ENCODE data around the gene NDE1.

The NDE1 gene

GRCh38 chr16:15609286-15609649, 40.8 kb upstream of the NDE1 start:
- Histone ChIP-seq H3K4me2 (ENCODE audit: low read length) (no peak overlapping the region), H2AK5ac (ENCODE audit: low read length) (no peak overlapping the region), H3K79me1 (ENCODE audit: low read length) (no peaks in the 10 kb centered on the region), H3K79me2 (ENCODE audit: control insufficient read depth, insufficient read depth, low read length) (no peaks in the 10 kb centered on the region), H2BK120ac (ENCODE audit: low read depth, low read length) (no peak overlapping the region), H3K27me3 (ENCODE audit: insufficient read depth, low read length, poor library complexity) (no peaks in the 10 kb centered on the region), H3K4me3 (ENCODE audit: low read length) (no peak overlapping the region), H3K4me1 (ENCODE audit: control insufficient read depth, low read depth, low read length) (no peaks in the 10 kb centered on the region), H3K36me3 (ENCODE audit: control insufficient read depth, insufficient read depth, low read length) (peaks cover 12% of the 10 kb centered on the region), H3K23ac (ENCODE audit: low read length) (no peak overlapping the region), H4K8ac (ENCODE audit: low read depth, low read length) (no peak overlapping the region), H3K9ac (ENCODE audit: low read length) (no peak overlapping the region), H4K5ac (ENCODE audit: low read length) (no peak overlapping the region), H2BK5ac (ENCODE audit: low read length) (no peak overlapping the region), H3K4ac (ENCODE audit: low read depth, low read length) (no peak overlapping the region), H3K56ac (ENCODE audit: low read length) (no peak overlapping the region), H2BK15ac (replicated peaks; ENCODE audit: low read depth) (no peak overlapping the region), H3K18ac (ENCODE audit: low read length) (no peak overlapping the region), H3K27ac (ENCODE audit: low read depth, low read length) (no peak overlapping the region)
- no peak for DNase-seq
- WGBS (ENCODE audit: extremely low coverage, insufficient coverage, low lambda C conversion rate): no CpG with 5 or more reads among the region's 6 CpGs

GRCh38 chr16:15610369-15610871, 39.6 kb upstream of the NDE1 start:
- DNase-seq: no peak
- Histone ChIP-seq H2BK5ac (ENCODE audit: low read length) (no peak overlapping the region), H2BK15ac (replicated peaks; ENCODE audit: low read depth) (no peak overlapping the region), H3K79me1 (ENCODE audit: low read length) (no peaks in the 10 kb centered on the region), H3K36me3 (ENCODE audit: control insufficient read depth, insufficient read depth, low read length) (peaks cover 12% of the 10 kb centered on the region), H3K4me3 (ENCODE audit: low read length) (no peak overlapping the region), H3K9ac (ENCODE audit: low read length) (no peak overlapping the region), H2BK120ac (ENCODE audit: low read depth, low read length) (no peak overlapping the region), H3K4ac (ENCODE audit: low read depth, low read length) (no peak overlapping the region), H3K4me1 (ENCODE audit: control insufficient read depth, low read depth, low read length) (no peaks in the 10 kb centered on the region), H3K27me3 (ENCODE audit: insufficient read depth, low read length, poor library complexity) (no peaks in the 10 kb centered on the region), H4K8ac (ENCODE audit: low read depth, low read length) (no peak overlapping the region), H3K27ac (ENCODE audit: low read depth, low read length) (no peak overlapping the region), H2AK5ac (ENCODE audit: low read length) (no peak overlapping the region), H3K18ac (ENCODE audit: low read length) (no peak overlapping the region), H3K56ac (ENCODE audit: low read length) (no peak overlapping the region), H3K23ac (ENCODE audit: low read length) (no peak overlapping the region), H4K5ac (ENCODE audit: low read length) (no peak overlapping the region), H3K79me2 (ENCODE audit: control insufficient read depth, insufficient read depth, low read length) (no peaks in the 10 kb centered on the region), H3K4me2 (ENCODE audit: low read length) (no peak overlapping the region)
- no CpG with 5 or more reads among the region's 10 CpGs for WGBS (ENCODE audit: extremely low coverage, insufficient coverage, low lambda C conversion rate)

- Histone ChIP-seq H2BK5ac (ENCODE audit: low read length) (no peak overlapping the region), H4K8ac (ENCODE audit: low read depth, low read length) (no peak overlapping the region), H3K36me3 (ENCODE audit: control insufficient read depth, insufficient read depth, low read length) (peaks cover 16% of the 10 kb centered on the region), H3K56ac (ENCODE audit: low read length) (no peak overlapping the region), H3K18ac (ENCODE audit: low read length) (no peak overlapping the region), H3K9ac (ENCODE audit: low read length) (no peak overlapping the region), H3K4me3 (ENCODE audit: low read length) (no peak overlapping the region), H3K79me2 (ENCODE audit: control insufficient read depth, insufficient read depth, low read length) (no peaks in the 10 kb centered on the region), H2BK15ac (replicated peaks; ENCODE audit: low read depth) (no peak overlapping the region), H2AK5ac (ENCODE audit: low read length) (no peak overlapping the region), H3K4ac (ENCODE audit: low read depth, low read length) (no peak overlapping the region), H3K27ac (ENCODE audit: low read depth, low read length) (no peak overlapping the region), H4K5ac (ENCODE audit: low read length) (no peak overlapping the region), H2BK120ac (ENCODE audit: low read depth, low read length) (no peak overlapping the region), H3K27me3 (ENCODE audit: insufficient read depth, low read length, poor library complexity) (no peaks in the 10 kb centered on the region), H3K4me2 (ENCODE audit: low read length) (no peak overlapping the region), H3K79me1 (ENCODE audit: low read length) (no peaks in the 10 kb centered on the region), H3K23ac (ENCODE audit: low read length) (no peak overlapping the region), H3K4me1 (ENCODE audit: control insufficient read depth, low read depth, low read length) (no peaks in the 10 kb centered on the region)
- WGBS (ENCODE audit: extremely low coverage, insufficient coverage, low lambda C conversion rate): no CpG with 5 or more reads among the region's 7 CpGs
- DNase-seq: no peak
These were observed 38.4 kb upstream of the NDE1 start for GRCh38 chr16:15611610-15612009.

GRCh38 chr16:15613676-15614075, 36.4 kb upstream of the NDE1 start:
- H3K4ac ChIP-seq (ENCODE audit: low read depth, low read length): no peak overlapping the region
- peak; percentile 83 for DNase-seq
- no peak overlapping the region for H3K23ac ChIP-seq (ENCODE audit: low read length)
- H3K79me2 ChIP-seq (ENCODE audit: control insufficient read depth, insufficient read depth, low read length): no peaks in the 10 kb centered on the region
- H3K79me1 ChIP-seq (ENCODE audit: low read length): no peaks in the 10 kb centered on the region
- H3K27ac ChIP-seq (ENCODE audit: low read depth, low read length): no peak overlapping the region
- H4K8ac ChIP-seq (ENCODE audit: low read depth, low read length): no peak overlapping the region
- no peak overlapping the region for H3K18ac ChIP-seq (ENCODE audit: low read length)
- no peak overlapping the region for H3K4me3 ChIP-seq (ENCODE audit: low read length)
- no peak overlapping the region for H3K9ac ChIP-seq (ENCODE audit: low read length)
- no peak overlapping the region for H4K5ac ChIP-seq (ENCODE audit: low read length)
- H3K27me3 ChIP-seq (ENCODE audit: insufficient read depth, low read length, poor library complexity): no peaks in the 10 kb centered on the region
- no peaks in the 10 kb centered on the region for H3K4me1 ChIP-seq (ENCODE audit: control insufficient read depth, low read depth, low read length)
- H3K56ac ChIP-seq (ENCODE audit: low read length): no peak overlapping the region
- WGBS (ENCODE audit: extremely low coverage, insufficient coverage, low lambda C conversion rate): no CpG with 5 or more reads among the region's 4 CpGs
- no peak overlapping the region for H2BK5ac ChIP-seq (ENCODE audit: low read length)
- no peak overlapping the region for H3K4me2 ChIP-seq (ENCODE audit: low read length)
- H3K36me3 ChIP-seq (ENCODE audit: control insufficient read depth, insufficient read depth, low read length): peaks cover 15% of the 10 kb centered on the region
- no peak overlapping the region for H2BK15ac ChIP-seq (replicated peaks; ENCODE audit: low read depth)
- H2AK5ac ChIP-seq (ENCODE audit: low read length): no peak overlapping the region
- no peak overlapping the region for H2BK120ac ChIP-seq (ENCODE audit: low read depth, low read length)

GRCh38 chr16:15616012-15616411, 34.0 kb upstream of the NDE1 start:
- no CpG with 5 or more reads among the region's 4 CpGs for WGBS (ENCODE audit: extremely low coverage, insufficient coverage, low lambda C conversion rate)
- no peak overlapping the region for H2BK5ac ChIP-seq (ENCODE audit: low read length)
- no peaks in the 10 kb centered on the region for H3K4me1 ChIP-seq (ENCODE audit: control insufficient read depth, low read depth, low read length)
- H3K79me2 ChIP-seq (ENCODE audit: control insufficient read depth, insufficient read depth, low read length): no peaks in the 10 kb centered on the region
- H3K56ac ChIP-seq (ENCODE audit: low read length): no peak overlapping the region
- H2AK5ac ChIP-seq (ENCODE audit: low read length): no peak overlapping the region
- no peak overlapping the region for H2BK120ac ChIP-seq (ENCODE audit: low read depth, low read length)
- peaks cover 11% of the 10 kb centered on the region for H3K36me3 ChIP-seq (ENCODE audit: control insufficient read depth, insufficient read depth, low read length)
- no peak overlapping the region for H3K27ac ChIP-seq (ENCODE audit: low read depth, low read length)
- H3K9ac ChIP-seq (ENCODE audit: low read length): no peak overlapping the region
- no peak overlapping the region for H3K4me2 ChIP-seq (ENCODE audit: low read length)
- no peak overlapping the region for H3K4ac ChIP-seq (ENCODE audit: low read depth, low read length)
- no peak overlapping the region for H2BK15ac ChIP-seq (replicated peaks; ENCODE audit: low read depth)
- H3K79me1 ChIP-seq (ENCODE audit: low read length): no peaks in the 10 kb centered on the region
- no peaks in the 10 kb centered on the region for H3K27me3 ChIP-seq (ENCODE audit: insufficient read depth, low read length, poor library complexity)
- H3K18ac ChIP-seq (ENCODE audit: low read length): no peak overlapping the region
- H4K8ac ChIP-seq (ENCODE audit: low read depth, low read length): no peak overlapping the region
- no peak overlapping the region for H4K5ac ChIP-seq (ENCODE audit: low read length)
- H3K4me3 ChIP-seq (ENCODE audit: low read length): no peak overlapping the region
- H3K23ac ChIP-seq (ENCODE audit: low read length): no peak overlapping the region
- DNase-seq: no peak

- no peaks in the 10 kb centered on the region for H3K27me3 ChIP-seq (ENCODE audit: insufficient read depth, low read length, poor library complexity)
- no peak overlapping the region for H2BK120ac ChIP-seq (ENCODE audit: low read depth, low read length)
- no peak overlapping the region for H2BK15ac ChIP-seq (replicated peaks; ENCODE audit: low read depth)
- H3K4ac ChIP-seq (ENCODE audit: low read depth, low read length): no peak overlapping the region
- peaks cover 9% of the 10 kb centered on the region for H3K36me3 ChIP-seq (ENCODE audit: control insufficient read depth, insufficient read depth, low read length)
- no peak overlapping the region for H3K9ac ChIP-seq (ENCODE audit: low read length)
- H3K56ac ChIP-seq (ENCODE audit: low read length): no peak overlapping the region
- no peak overlapping the region for H3K27ac ChIP-seq (ENCODE audit: low read depth, low read length)
- no peak overlapping the region for H4K5ac ChIP-seq (ENCODE audit: low read length)
- no peaks in the 10 kb centered on the region for H3K79me1 ChIP-seq (ENCODE audit: low read length)
- no peak overlapping the region for H3K18ac ChIP-seq (ENCODE audit: low read length)
- no peak for DNase-seq
- no CpG with 5 or more reads among the region's 11 CpGs for WGBS (ENCODE audit: extremely low coverage, insufficient coverage, low lambda C conversion rate)
- no peak overlapping the region for H3K23ac ChIP-seq (ENCODE audit: low read length)
- no peaks in the 10 kb centered on the region for H3K79me2 ChIP-seq (ENCODE audit: control insufficient read depth, insufficient read depth, low read length)
- no peak overlapping the region for H3K4me3 ChIP-seq (ENCODE audit: low read length)
- no peak overlapping the region for H4K8ac ChIP-seq (ENCODE audit: low read depth, low read length)
- H2AK5ac ChIP-seq (ENCODE audit: low read length): no peak overlapping the region
- H3K4me2 ChIP-seq (ENCODE audit: low read length): no peak overlapping the region
- H3K4me1 ChIP-seq (ENCODE audit: control insufficient read depth, low read depth, low read length): no peaks in the 10 kb centered on the region
- no peak overlapping the region for H2BK5ac ChIP-seq (ENCODE audit: low read length)
These were observed 33.4 kb upstream of the NDE1 start for GRCh38 chr16:15616475-15617165.
